Glomerular visceral epithelial cell (primary cell): ENCODE data around the gene TMEM69.
"Not testable (repeated sequence)": the region's sequence is repeated elsewhere in the genome, so short reads cannot be mapped to it uniquely, and the experiment has no call there.

Source experiments
- DNase-seq: peaks from one replicate; pipeline ENCODE4 v3.0.0-alpha.2; 2016; ENCODE audit errors: extremely low spot score

TMEM69 gene, protein sequence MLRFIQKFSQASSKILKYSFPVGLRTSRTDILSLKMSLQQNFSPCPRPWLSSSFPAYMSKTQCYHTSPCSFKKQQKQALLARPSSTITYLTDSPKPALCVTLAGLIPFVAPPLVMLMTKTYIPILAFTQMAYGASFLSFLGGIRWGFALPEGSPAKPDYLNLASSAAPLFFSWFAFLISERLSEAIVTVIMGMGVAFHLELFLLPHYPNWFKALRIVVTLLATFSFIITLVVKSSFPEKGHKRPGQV

GRCh38 chr1:45687754-45688740 is at the start of gene TMEM69:
TSS of gene TMEM69 (plus strand) at chr1:45688181. CDS start at chr1:45691069, 2,888 bp downstream.
- peak; percentile 89 for DNase-seq

GRCh38 chr1:45640293-45640692 is 47.7 kb upstream of the TMEM69 start:
- DNase-seq = no peak

GRCh38 chr1:45643321-45643720 is 44.7 kb upstream of the TMEM69 start:
- no peak for DNase-seq

DNA sequence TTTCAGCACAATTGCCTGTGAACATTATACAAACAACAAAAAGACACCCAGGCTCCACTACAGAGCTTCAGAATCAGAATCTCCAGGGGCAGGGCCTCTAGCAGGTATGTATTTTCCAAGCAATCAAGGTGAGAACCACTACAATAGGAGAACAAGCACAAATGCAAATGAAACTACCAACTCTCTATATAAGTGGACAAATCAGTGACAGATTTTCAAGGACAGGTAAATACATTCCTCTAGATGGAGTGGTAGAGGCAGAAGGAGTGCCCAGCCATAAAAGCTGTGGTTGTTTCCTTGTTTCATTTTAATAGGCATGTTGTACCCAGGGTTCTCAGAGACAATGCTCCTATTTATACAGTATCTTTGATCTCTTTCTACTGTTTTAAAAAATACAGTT is 44.0 kb upstream of the TMEM69 start:
- DNase-seq = no peak

- no peak for DNase-seq
Measured at GRCh38 chr1:45644661-45645060, 43.3 kb upstream of the TMEM69 start.

- no peak for DNase-seq
Measured at GRCh38 chr1:45647248-45648021, 40.5 kb upstream of the TMEM69 start.

- no peak for DNase-seq
Measured at GRCh38 chr1:45654540-45655280, 33.3 kb upstream of the TMEM69 start.

DNA sequence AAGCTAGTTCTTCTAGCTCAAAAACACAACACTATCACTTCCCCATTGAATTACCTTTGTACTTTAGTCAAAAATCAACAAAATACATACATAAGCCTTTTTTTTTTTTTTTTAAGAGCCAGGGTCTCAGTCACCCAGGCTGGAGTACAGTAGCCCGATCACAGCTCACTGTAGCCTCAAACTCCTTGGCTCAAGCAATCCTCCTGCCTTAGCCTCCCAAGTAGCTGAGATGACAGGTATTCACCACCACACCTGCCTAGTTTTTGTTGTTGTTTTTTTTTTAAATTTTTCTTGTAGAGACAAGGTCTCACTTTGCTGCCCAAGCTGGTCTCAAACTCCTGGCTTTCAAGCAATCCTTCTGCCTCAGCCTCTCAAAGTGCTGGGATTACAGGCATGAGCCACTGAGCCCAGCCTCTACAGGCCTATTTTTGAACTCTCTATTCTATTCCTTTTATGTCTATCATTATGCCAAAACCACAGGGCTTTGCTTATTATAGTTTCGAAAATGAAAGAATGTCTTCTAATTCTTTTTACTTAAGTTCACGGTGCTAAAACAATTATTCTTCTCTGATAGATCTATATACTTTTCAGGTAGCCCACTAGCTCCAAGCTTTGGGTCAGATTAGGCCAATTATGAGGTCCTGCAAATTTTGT is 31.3 kb upstream of the TMEM69 start:
- DNase-seq = no peak

DNA sequence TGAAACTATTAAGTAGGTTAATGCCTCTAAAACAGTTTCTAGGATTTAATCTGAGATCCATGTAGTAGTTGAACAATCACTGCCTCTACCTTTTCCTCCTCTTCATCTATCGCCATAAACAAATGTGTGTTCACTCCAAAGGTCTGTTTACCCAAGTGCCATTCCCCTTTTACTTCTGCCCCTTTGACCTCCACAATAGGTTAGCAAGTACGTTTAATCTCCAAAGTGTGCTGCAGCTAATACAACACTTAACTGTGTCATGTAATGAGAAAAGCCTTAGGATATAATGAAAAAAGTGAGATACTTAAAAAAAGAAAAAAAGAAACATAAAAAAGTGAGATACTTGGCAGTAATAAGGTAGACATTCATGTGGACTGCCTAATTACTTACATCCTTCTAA is 29.8 kb upstream of the TMEM69 start:
- no peak for DNase-seq

- DNase-seq = no peak
Measured at GRCh38 chr1:45659222-45659621, 28.8 kb upstream of the TMEM69 start.

- no peak for DNase-seq
Measured at GRCh38 chr1:45660336-45660735, 27.6 kb upstream of the TMEM69 start.

DNA sequence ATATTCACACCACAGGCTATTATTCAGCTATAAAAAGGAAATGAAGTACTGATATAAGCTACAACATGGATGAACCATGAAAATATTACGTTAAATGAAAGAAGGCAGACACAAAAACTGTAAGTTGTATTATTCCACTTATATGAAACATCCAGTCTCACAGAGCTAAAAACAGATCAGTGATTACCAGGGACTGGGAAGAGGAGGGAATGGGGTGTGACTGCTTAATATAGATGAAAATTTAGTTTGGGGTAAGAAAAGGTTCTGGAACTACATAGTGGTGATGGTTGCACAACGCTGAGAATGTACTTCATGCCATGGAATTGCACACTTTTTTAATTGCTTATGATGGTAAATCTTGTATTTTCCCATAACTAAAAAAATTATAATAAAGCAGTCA is 21.1 kb upstream of the TMEM69 start:
- no peak for DNase-seq

DNA sequence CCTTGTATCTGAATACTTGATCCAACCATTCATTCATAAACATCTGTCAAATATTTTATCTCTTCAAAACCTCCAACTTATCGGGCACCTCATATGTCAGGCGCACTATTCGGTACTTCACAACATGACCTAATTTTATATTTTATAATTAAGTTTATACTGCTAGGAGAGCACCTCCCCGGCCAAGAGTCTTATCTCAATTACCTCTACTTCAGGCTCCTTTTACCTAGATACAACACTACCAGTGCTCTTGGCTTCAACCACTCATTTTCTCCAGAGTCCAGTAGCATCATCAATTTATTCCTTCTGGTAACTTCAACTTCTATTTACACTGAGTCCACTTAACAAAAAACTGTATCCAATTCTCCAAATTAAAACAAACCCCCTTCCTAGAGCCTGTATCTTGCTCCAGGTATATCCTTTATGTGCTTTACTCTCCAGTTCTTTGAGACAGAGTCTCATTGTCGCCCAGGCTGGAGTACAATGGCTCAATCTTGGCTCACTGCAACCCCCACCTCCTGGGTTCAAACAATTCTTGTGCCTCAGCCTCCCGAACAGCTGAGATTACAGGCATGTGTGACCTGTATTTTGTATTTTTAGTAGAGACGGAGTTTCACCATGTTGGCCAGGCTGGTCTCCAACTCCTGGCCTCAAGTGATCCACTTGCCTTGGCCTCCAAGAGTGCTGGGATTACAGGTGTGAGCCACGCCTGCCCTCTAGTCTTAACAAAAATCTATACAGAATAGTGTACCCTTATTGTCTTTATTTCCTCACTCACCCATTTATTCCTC is 20.5 kb upstream of the TMEM69 start:
- DNase-seq = no peak

DNA sequence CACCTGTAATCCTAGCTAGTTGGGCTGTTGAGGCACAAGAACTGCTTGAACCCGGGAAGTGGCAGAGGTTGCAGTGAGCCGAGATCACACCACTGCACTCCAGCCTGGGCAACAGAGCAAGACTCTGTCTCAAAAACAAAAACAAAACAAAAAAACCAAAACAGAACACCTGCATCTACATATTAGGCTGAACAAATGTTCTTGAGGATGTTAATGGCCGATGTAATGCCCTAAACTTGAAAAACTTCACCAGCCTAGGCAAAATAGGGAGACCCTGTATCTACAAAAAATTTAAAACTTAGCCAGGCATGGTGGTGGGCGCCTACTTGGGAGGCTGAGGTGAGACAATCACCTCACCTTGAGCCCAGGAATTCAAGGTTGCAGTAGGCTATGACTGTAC is 19.5 kb upstream of the TMEM69 start:
- no peak for DNase-seq

DNA sequence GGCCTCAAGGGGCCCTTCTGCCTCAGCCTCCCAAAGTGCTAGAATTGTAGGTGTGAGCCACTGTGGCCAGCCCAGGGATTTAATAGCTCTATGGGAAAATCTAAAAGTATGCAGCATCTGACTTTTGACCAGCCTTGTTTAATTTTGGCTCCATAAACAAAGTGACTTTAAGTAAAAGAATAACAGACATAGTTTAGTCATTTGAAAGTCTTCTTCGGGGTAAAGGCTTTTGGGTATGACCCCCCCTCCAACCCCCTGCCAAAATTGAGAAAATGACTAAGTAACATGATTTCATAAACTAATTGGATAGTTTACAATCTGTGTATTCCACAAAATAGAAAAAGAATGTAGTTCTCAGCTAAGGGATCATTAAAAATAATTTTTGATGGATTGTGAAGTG is 18.6 kb upstream of the TMEM69 start:
- no peak for DNase-seq

GRCh38 chr1:45669859-45670655 is 17.9 kb upstream of the TMEM69 start:
- no peak for DNase-seq

GRCh38 chr1:45673956-45674355 is 14.0 kb upstream of the TMEM69 start:
- no peak for DNase-seq

DNA sequence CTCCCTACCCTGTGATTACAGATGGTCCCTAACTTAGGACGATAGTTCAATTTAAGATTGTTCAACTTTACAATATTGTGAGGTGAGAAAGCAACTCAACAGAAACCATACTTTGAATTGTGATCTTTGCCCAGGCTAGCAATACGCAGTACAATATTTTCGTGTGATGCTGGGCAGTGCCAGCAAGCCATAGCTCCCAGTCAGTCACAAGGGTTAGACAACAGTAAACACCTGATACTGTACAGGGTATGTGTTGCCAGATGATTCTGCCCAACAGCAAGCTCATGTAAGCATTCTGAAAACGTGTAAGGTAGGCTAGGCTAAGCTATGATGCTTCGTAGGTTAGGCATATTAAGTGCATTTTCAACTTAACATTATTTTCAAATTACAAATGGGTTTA is 13.5 kb upstream of the TMEM69 start:
- no peak for DNase-seq

DNA sequence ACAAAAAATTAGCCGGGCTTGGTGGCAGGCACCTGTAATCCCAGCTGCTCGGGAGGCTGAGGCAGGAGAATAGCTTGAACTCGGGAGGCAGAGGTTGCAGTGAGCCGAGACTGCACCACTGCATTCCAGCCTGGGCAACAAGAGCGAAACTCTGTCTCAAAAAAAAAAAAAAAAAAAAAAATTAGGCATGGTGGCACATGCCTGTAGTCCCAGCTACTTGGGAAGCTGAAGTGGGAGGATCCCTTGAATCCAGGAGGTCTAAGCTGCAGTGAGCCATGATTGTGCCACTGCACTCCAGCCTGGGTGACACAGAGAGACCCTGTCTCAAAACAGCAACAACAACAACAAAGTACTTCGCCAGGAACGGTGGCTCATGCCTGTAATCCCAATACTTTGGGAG is 11.4 kb upstream of the TMEM69 start:
- DNase-seq = not testable (repeated sequence)
